Mucosa of stomach (tissue), 1 donor: Measurements from ENCODE around the gene FBXL19.
A peak's percentile ranks its signal among the peaks of the same experiment; 100 is the strongest.

Experiments
- H3K27me3 ChIP-seq: one replicate; pipeline ENCODE4 v1.7.0; 2013; ENCODE audit warnings: mild to moderate bottlenecking, low read length; ENCODE audit not compliant: control insufficient read depth, insufficient read depth
- H3K36me3 ChIP-seq: one replicate; pipeline ENCODE4 v1.7.0; 2013; ENCODE audit warnings: low read length; ENCODE audit not compliant: control insufficient read depth, insufficient read depth
- H3K4me1 ChIP-seq: one replicate; pipeline ENCODE4 v1.7.0; 2013; ENCODE audit warnings: mild to moderate bottlenecking, low read length; ENCODE audit not compliant: control insufficient read depth, insufficient read depth
- H3K4me3 ChIP-seq: one replicate; pipeline ENCODE4 v1.7.0; 2013; ENCODE audit warnings: low read length
- H3K9ac ChIP-seq: one replicate; pipeline ENCODE4 v1.7.0; 2013; ENCODE audit warnings: mild to moderate bottlenecking, low read length, moderate library complexity
- H3K9me3 ChIP-seq: one replicate; pipeline ENCODE4 v1.7.0; 2013; ENCODE audit warnings: mild to moderate bottlenecking, low read length, moderate library complexity; ENCODE audit not compliant: control insufficient read depth
- donor health status: Pancreatic carcinoma.

The FBXL19 gene

GRCh38 chr16:30918614-30919013 lies 4.8 kb upstream of the FBXL19 start:
- H3K4me3 ChIP-seq, result no peak overlapping the region
- no peaks in the 10 kb centered on the region for H3K27me3 ChIP-seq
- peaks cover 6% of the 10 kb centered on the region for H3K4me1 ChIP-seq
- H3K36me3 ChIP-seq, result no peaks in the 10 kb centered on the region
- H3K9me3 ChIP-seq, result no peaks in the 10 kb centered on the region
- H3K9ac ChIP-seq, result no peak overlapping the region

GRCh38 chr16:30920891-30921290 lies 2.5 kb upstream of the FBXL19 start:
- no peaks in the 10 kb centered on the region for H3K9me3 ChIP-seq
- H3K27me3 ChIP-seq, result no peaks in the 10 kb centered on the region
- peaks cover 12% of the 10 kb centered on the region for H3K4me1 ChIP-seq
- H3K36me3 ChIP-seq, result no peaks in the 10 kb centered on the region
- no peak overlapping the region for H3K9ac ChIP-seq
- no peak overlapping the region for H3K4me3 ChIP-seq

GRCh38 chr16:30921459-30921747 lies 2.0 kb upstream of the FBXL19 start:
- H3K4me1 ChIP-seq, result peaks cover 12% of the 10 kb centered on the region
- H3K27me3 ChIP-seq, result no peaks in the 10 kb centered on the region
- H3K4me3 ChIP-seq, result peak overlapping the region; percentile 45
- H3K9me3 ChIP-seq, result no peaks in the 10 kb centered on the region
- H3K9ac ChIP-seq, result peak overlapping the region; percentile 64
- no peaks in the 10 kb centered on the region for H3K36me3 ChIP-seq

GRCh38 chr16:30921748-30922419 lies 1.5 kb upstream of the FBXL19 start:
- no peaks in the 10 kb centered on the region for H3K27me3 ChIP-seq
- H3K4me1 ChIP-seq, result peaks cover 12% of the 10 kb centered on the region
- peak overlapping the region; percentile 64 for H3K9ac ChIP-seq
- H3K9me3 ChIP-seq, result no peaks in the 10 kb centered on the region
- no peaks in the 10 kb centered on the region for H3K36me3 ChIP-seq
- H3K4me3 ChIP-seq, result peak overlapping the region; percentile 45

- Histone ChIP-seq H3K27me3 (no peaks in the 10 kb centered on the region), H3K4me1 (peaks cover 12% of the 10 kb centered on the region), H3K9ac (peak overlapping the region; percentile 64), H3K4me3 (peak overlapping the region; percentile 78), H3K36me3 (no peaks in the 10 kb centered on the region), H3K9me3 (no peaks in the 10 kb centered on the region)
Observed at GRCh38 chr16:30922420-30922959, 882 bp upstream of the FBXL19 start.

- Histone ChIP-seq H3K36me3 (no peaks in the 10 kb centered on the region), H3K9me3 (no peaks in the 10 kb centered on the region), H3K27me3 (no peaks in the 10 kb centered on the region), H3K4me1 (peaks cover 12% of the 10 kb centered on the region), H3K9ac (peak overlapping the region; percentile 56), H3K4me3 (peak overlapping the region; percentile 78)
Observed at GRCh38 chr16:30922960-30923535, 324 bp upstream of the FBXL19 start.

- H3K9me3 ChIP-seq, result no peaks in the 10 kb centered on the region
- H3K4me1 ChIP-seq, result peaks cover 12% of the 10 kb centered on the region
- peak overlapping the region; percentile 33 for H3K9ac ChIP-seq
- H3K27me3 ChIP-seq, result no peaks in the 10 kb centered on the region
- H3K4me3 ChIP-seq, result no peak overlapping the region
- no peaks in the 10 kb centered on the region for H3K36me3 ChIP-seq
Observed at GRCh38 chr16:30924076-30924912, 922 bp downstream of the FBXL19 start.

- peak overlapping the region; percentile 33 for H3K9ac ChIP-seq
- H3K9me3 ChIP-seq, result no peaks in the 10 kb centered on the region
- H3K4me1 ChIP-seq, result peaks cover 12% of the 10 kb centered on the region
- no peaks in the 10 kb centered on the region for H3K36me3 ChIP-seq
- no peaks in the 10 kb centered on the region for H3K27me3 ChIP-seq
- no peak overlapping the region for H3K4me3 ChIP-seq
Observed at GRCh38 chr16:30924913-30925631, 1.7 kb downstream of the FBXL19 start.

- Histone ChIP-seq H3K36me3 (no peaks in the 10 kb centered on the region), H3K9ac (no peak overlapping the region), H3K27me3 (no peaks in the 10 kb centered on the region), H3K9me3 (no peaks in the 10 kb centered on the region), H3K4me3 (no peak overlapping the region), H3K4me1 (peaks cover 12% of the 10 kb centered on the region)
Observed at GRCh38 chr16:30925632-30925987, 2.2 kb downstream of the FBXL19 start.

GRCh38 chr16:30925995-30926811 lies 2.8 kb downstream of the FBXL19 start:
- H3K9ac ChIP-seq, result no peak overlapping the region

More at GRCh38 chr16:30925995-30926811, 2.8 kb downstream of the FBXL19 start:
- Histone ChIP-seq H3K36me3 (no peaks in the 10 kb centered on the region), H3K27me3 (no peaks in the 10 kb centered on the region), H3K4me1 (peaks cover 11% of the 10 kb centered on the region), H3K9me3 (no peaks in the 10 kb centered on the region), H3K4me3 (no peak overlapping the region)
